Thyroid gland (tissue), 4 donors: ENCODE data around the gene SFXN2. TPM values are rescaled to one million over a fixed set of nuclear protein-coding genes. Genes with fewer than 3 reads are reported as not detected.
"Not testable (repeated sequence)": the region's sequence is repeated elsewhere in the genome, so short reads cannot be mapped to it uniquely, and the experiment has no call there.

Experiments used
- DNase-seq, 2 donors: peaks; one replicate each; pipeline ENCODE4 v3.0.0-alpha.2; 2019
- H3K27ac ChIP-seq, 3 donors: fragments of 200-600 bp; sonication (generic); 1 replicate in 2 of 3; 2 replicates in 1 of 3; pipeline ENCODE4 v1.5.1; 2016 to 2019; ENCODE audit warnings: mild to moderate bottlenecking in 1 of 3, moderate library complexity in 1 of 3
- H3K27me3 ChIP-seq: fragments of 200-600 bp; sonication (generic); one replicate; pipeline ENCODE4 v1.5.1; 2019
- H3K36me3 ChIP-seq, 2 donors: fragments of 200-600 bp; sonication (generic); one replicate each; pipeline ENCODE4 v1.5.1; 2016 to 2019
- H3K4me1 ChIP-seq, 2 donors: fragments of 200-600 bp; sonication (generic); one replicate each; pipeline ENCODE4 v1.5.1; 2017 to 2019
- H3K4me3 ChIP-seq, 3 donors: fragments of 200-600 bp; sonication (generic); replicated peaks in 1 of 3; 1 replicate in 2 of 3; 2 replicates in 1 of 3; pipeline ENCODE4 v1.5.1; 2016; ENCODE audit warnings: mild to moderate bottlenecking in 1 of 3
- H3K9me3 ChIP-seq: fragments of 200-600 bp; sonication (generic); one replicate; pipeline ENCODE4 v1.5.1; 2017
- CTCF ChIP-seq, 6 experiments: fragments of 200-600 bp in 3 of 6; fragments of 450-650 bp in 3 of 6; sonication (generic) in 3 of 6; IDR thresholded peaks; one replicate each; pipeline ENCODE4 v1.5.1; 2016 to 2019; ENCODE audit warnings: antibody characterized with exemption in 6 of 6, mild to moderate bottlenecking in 2 of 6, inconsistent platforms in 1 of 6, moderate library complexity in 1 of 6
- POLR2A ChIP-seq, 2 donors: fragments of 450-650 bp; IDR thresholded peaks; one replicate each; pipeline ENCODE4 v1.6.1; 2017; ENCODE audit warnings: antibody characterized with exemption in 2 of 2, mild to moderate bottlenecking in 2 of 2, moderate library complexity in 1 of 2
- WGBS, 2 donors: methylation state at CpG; one replicate each; pipeline ENCODE4 v1.1.5; 2017; 5-methylcytosine and 5-hydroxymethylcytosine counted together
- intact Hi-C: fragments of 100-400 bp; cut with DNase I; formaldehyde crosslinking; loops from one replicate; pipeline ENCODE4 v1.15.1; 2023
- total RNA-seq, 4 donors: library from RNA; depleted of rRNA; stranded (reverse); fragments of >200 nt; gene quantifications; one replicate each; pipeline ENCODE4 v1.2.3, GENCODE V29; 2016

SFXN2 gene
- total RNA-seq, 4 donors from 2014 or later = 5.1 to 38.4 (median 20.9) TPM

GRCh38 chr10:102741726-102742237 is 27.3 kb downstream of the SFXN2 start:
- no peak for DNase-seq
- Histone ChIP-seq H3K9me3 (no peaks in the 10 kb centered on the region), H3K4me1 (peaks cover 37 to 45% of the 10 kb centered on the region in 2 donors), H3K4me3 (no peak overlapping the region), H3K27me3 (no peaks in the 10 kb centered on the region), H3K36me3 (no peaks in the 10 kb centered on the region), H3K27ac (no peak overlapping the region)
- intact Hi-C loops = loop anchor here (10.0 kb wide), 1 partner anchor 73 kb away; no protein-coding TSS in a partner anchor
- WGBS, 2 donors = 86 to 90% methylated on average over 2 of the region's 2 CpGs
- TF ChIP-seq POLR2A (IDR thresholded peaks at IDR 0.05) (no peak), CTCF (IDR thresholded peaks at IDR 0.05) (no peak)

- intact Hi-C loops = loop anchor here (10.0 kb wide), 1 partner anchor 72 kb away; no protein-coding TSS in a partner anchor
- not testable (repeated sequence) for H3K27me3 ChIP-seq, H3K27ac ChIP-seq, DNase-seq, H3K36me3 ChIP-seq, H3K4me3 ChIP-seq, H3K9me3 ChIP-seq
- WGBS, 2 donors = 87 to 94% methylated on average over 5 of the region's 5 CpGs
- H3K4me1 ChIP-seq = peaks cover 42 to 48% of the 10 kb centered on the region in 2 donors
Observed at GRCh38 chr10:102742313-102742712, 27.9 kb downstream of the SFXN2 start.

- Histone ChIP-seq H3K4me1 (peaks cover 45 to 47% of the 10 kb centered on the region in 2 donors), H3K9me3 (no peaks in the 10 kb centered on the region), H3K27me3 (no peaks in the 10 kb centered on the region), H3K27ac (peak overlapping the region in 1 of 3 donors; percentile 36), H3K4me3 (no peak overlapping the region), H3K36me3 (no peaks in the 10 kb centered on the region)
- WGBS, 2 donors = 32 to 35% methylated on average over 7 of the region's 7 CpGs
- no peak for TF ChIP-seq POLR2A (IDR thresholded peaks at IDR 0.05)
- no peak for TF ChIP-seq CTCF (IDR thresholded peaks at IDR 0.05)
- intact Hi-C loops = loop anchor here (10.0 kb wide), 1 partner anchor 72 kb away; no protein-coding TSS in a partner anchor
- no peak for DNase-seq
Observed at GRCh38 chr10:102743078-102743587, 28.7 kb downstream of the SFXN2 start.

- Histone ChIP-seq H3K27ac (peak within 1 kb of the TSS; percentile 84 to 93 (median 90)), H3K36me3 (no peaks in the 10 kb centered on the region), H3K4me1 (peaks cover 41 to 42% of the 10 kb centered on the region in 2 donors), H3K27me3 (no peaks in the 10 kb centered on the region), H3K9me3 (no peaks in the 10 kb centered on the region), H3K4me3 (peak within 1 kb of the TSS; percentile 43 to 74 (median 57))
- intact Hi-C loops = loop anchor here (10.0 kb wide), 1 partner anchor 71 kb away; no protein-coding TSS in a partner anchor
- peak; percentile 97 to 98 for DNase-seq
- WGBS, 2 donors = 0 to 1% methylated on average over 37 of the region's 37 CpGs
- TF ChIP-seq CTCF (IDR thresholded peaks at IDR 0.05) (peak in 1 of 6 experiments; percentile 14), POLR2A (IDR thresholded peaks at IDR 0.05) (peak; percentile 70 to 80)
Observed at GRCh38 chr10:102743588-102744373, 29.3 kb downstream of the SFXN2 start, which contains the start of gene WBP1L. Gene WBP1L, plus strand, starts transcription at chr10:102743948. Its CDS starts 106 bp downstream, at chr10:102744054.

GRCh38 chr10:102744374-102745051 is 30.1 kb downstream of the SFXN2 start:
- no peak for TF ChIP-seq CTCF (IDR thresholded peaks at IDR 0.05)
- TF ChIP-seq POLR2A (IDR thresholded peaks at IDR 0.05) = peak in 1 of 2 donors; percentile 82
- Histone ChIP-seq H3K9me3 (no peaks in the 10 kb centered on the region), H3K27ac (peak overlapping the region; percentile 84 to 93 (median 90)), H3K27me3 (no peaks in the 10 kb centered on the region), H3K4me1 (peaks cover 33 to 38% of the 10 kb centered on the region in 2 donors), H3K36me3 (no peaks in the 10 kb centered on the region), H3K4me3 (peak overlapping the region; percentile 43 to 74 (median 57))
- WGBS, 2 donors = 2 to 3% methylated on average over 8 to 9 of the region's 9 CpGs
- intact Hi-C loops = loop anchor here (10.0 kb wide), 1 partner anchor 70 kb away; no protein-coding TSS in a partner anchor
- peak; percentile 95 to 96 for DNase-seq
